ENCODE data around the gene DLD.
"Not testable (repeated sequence)": the region's sequence is repeated elsewhere in the genome, so short reads cannot be mapped to it uniquely, and the experiment has no call there.

DNA sequence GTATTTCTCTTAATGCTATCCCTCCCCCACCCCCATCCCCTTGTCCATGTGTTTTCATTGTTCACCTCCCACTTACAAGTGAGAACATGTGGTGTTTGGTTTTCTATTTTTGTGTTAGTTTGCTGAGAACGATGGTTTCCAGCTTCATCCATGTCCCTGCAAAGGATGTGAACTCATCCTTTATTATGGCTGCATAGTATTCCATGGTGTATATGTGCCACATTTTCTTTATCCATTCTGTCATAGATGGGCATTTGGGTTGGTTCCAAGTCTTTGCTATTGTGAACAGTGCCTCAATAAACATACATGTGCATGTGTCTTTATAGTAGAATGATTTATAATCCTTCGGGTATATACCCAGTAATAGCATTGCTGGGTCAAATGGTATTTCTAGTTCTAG, 30.8 kb downstream of the DLD start:
- TF ChIP-seq TAF1 (IDR thresholded peaks at IDR 0.05; ENCODE audit: borderline replicate concordance, low read depth, low read length); POLR2A (IDR thresholded peaks at IDR 0.05; ENCODE audit: low read depth, low read length); POLR2AphosphoS5 (IDR thresholded peaks at IDR 0.05; ENCODE audit: low read depth, low read length): not testable (repeated sequence)

Data from GM12892 (cell line).